ENCODE data around the gene TIMD4. TPM values are rescaled to one million over a fixed set of nuclear protein-coding genes. Genes with fewer than 3 reads are reported as not detected.

Gene TIMD4
- total RNA-seq, 1 experiment from 2014 or later, result not detected

DNA sequence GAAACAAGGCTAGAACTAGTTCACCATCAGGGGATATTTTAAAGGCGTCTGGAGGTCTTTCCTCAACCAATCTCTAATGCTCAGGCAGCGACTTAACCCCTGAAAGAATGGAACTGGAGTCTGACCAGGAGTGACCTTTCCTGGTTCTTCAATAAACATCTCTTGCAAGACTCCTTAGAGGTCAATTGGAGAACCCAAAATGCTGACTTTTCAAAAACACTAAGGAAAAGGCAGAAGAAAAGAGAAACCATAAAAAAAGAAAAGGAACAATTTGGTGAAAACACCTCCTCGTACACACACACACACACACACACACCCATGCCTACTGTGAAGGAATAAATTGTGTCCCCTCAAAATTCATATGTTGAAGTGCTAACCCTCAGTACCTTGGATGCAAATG is 12.3 kb downstream of the TIMD4 start:
- Mint-ChIP-seq H3K9me3 (no peaks in the 10 kb centered on the region), H3K27me3 (ENCODE audit: low read depth) (no peaks in the 10 kb centered on the region), H3K36me3 (ENCODE audit: insufficient read depth in 1 of 3, low read depth in 3 of 3) (no peaks in the 10 kb centered on the region; a peak in 1 of 7 replicates), H3K27ac (no peak overlapping the region; a peak in 1 of 7 replicates), H3K4me3 (no peak overlapping the region), H3K4me1 (peaks cover 0 to 3% of the 10 kb centered on the region in 2 experiments; a peak in 3 of 4 replicates)
- H3T11ph ChIP-seq (ENCODE audit: low read length), result no peak overlapping the region
- H2BK120ac ChIP-seq (ENCODE audit: low read depth, low read length, poor library complexity, severe bottlenecking), result no peak overlapping the region
- no peak overlapping the region for H3K56ac ChIP-seq (ENCODE audit: insufficient read length, low read depth, low read length)
- no peak overlapping the region for H2BK20ac ChIP-seq (ENCODE audit: low read depth, low read length, poor library complexity, severe bottlenecking)
- no peak overlapping the region for H2AK5ac ChIP-seq (ENCODE audit: insufficient read length, low read length)
- no peaks in the 10 kb centered on the region for H3K79me1 ChIP-seq (ENCODE audit: insufficient read depth, low read depth, low read length, poor library complexity, severe bottlenecking)
- H2AFZ ChIP-seq (ENCODE audit: low read length), result no peak overlapping the region
- H2BK15ac ChIP-seq (ENCODE audit: low read depth, low read length), result no peak overlapping the region
- H3K27me3 ChIP-seq (ENCODE audit: insufficient read depth, low read length), result no peaks in the 10 kb centered on the region
- no peaks in the 10 kb centered on the region for H3K23me2 ChIP-seq (ENCODE audit: insufficient read length, low read depth, low read length, poor library complexity, severe bottlenecking)
- DNase-seq, result no peak
- no peak overlapping the region for H4K5ac ChIP-seq (ENCODE audit: insufficient read length, low read depth, low read length)
- no peak overlapping the region for H3K14ac ChIP-seq (ENCODE audit: insufficient read depth, low read length)
- no peak overlapping the region for H2BK12ac ChIP-seq (ENCODE audit: insufficient read length, low read depth, low read length)
- no CpG with 5 or more reads among the region's 3 CpGs for WGBS (ENCODE audit: extremely low coverage, insufficient read length, low lambda C conversion rate)
- H3K4me1 ChIP-seq (ENCODE audit: insufficient read depth, low read length), result no peaks in the 10 kb centered on the region; the same call in 1 of the 2 replicates
- H2BK5ac ChIP-seq (ENCODE audit: insufficient read length, low read length), result no peak overlapping the region
- H3K9ac ChIP-seq (ENCODE audit: extremely low read depth, insufficient read length, low read length), result no peak overlapping the region
- TF ChIP-seq CTCF (conservative IDR thresholded peaks at IDR 0.05), result no peak
- H3K4ac ChIP-seq (ENCODE audit: low read depth, low read length), result no peak overlapping the region
- H3K79me2 ChIP-seq (ENCODE audit: insufficient read depth, low read length), result no peaks in the 10 kb centered on the region
- H3K18ac ChIP-seq (ENCODE audit: insufficient read length, low read depth, low read length), result no peak overlapping the region
- no peak overlapping the region for H3K23ac ChIP-seq (ENCODE audit: insufficient read length, low read depth, low read length)
- no peak overlapping the region for H3K27ac ChIP-seq (ENCODE audit: insufficient read length, low read depth, low read length)
- H3K9me3 ChIP-seq (ENCODE audit: control insufficient read depth, low read depth, low read length), result no peaks in the 10 kb centered on the region
- no peak overlapping the region for H4K91ac ChIP-seq (ENCODE audit: insufficient read length, low read depth, low read length)
- no peak overlapping the region for H4K8ac ChIP-seq (replicated peaks; ENCODE audit: insufficient read length, low read depth, low read length)
- no peaks in the 10 kb centered on the region for H4K20me1 ChIP-seq (ENCODE audit: control insufficient read depth, insufficient read depth, insufficient read length)
- no peak overlapping the region for H3K4me2 ChIP-seq (ENCODE audit: insufficient read depth, insufficient read length, low read length)

Data from H9 (cell line).